NCI-H2107 (cell line): Measurements from ENCODE around the gene ATP5F1E.

ENCODE experiments used
- DNase-seq: peaks from one replicate; lab custom pipeline; 2025; lab: John Stamatoyannopoulos, UW

ATP5F1E gene

GRCh38 chr20:59005523-59006166, 26.5 kb downstream of the ATP5F1E start:
- no peak for DNase-seq

- no peak for DNase-seq
Measured at GRCh38 chr20:59004763-59005522, 27.2 kb downstream of the ATP5F1E start.

GRCh38 chr20:59004493-59004762, 27.7 kb downstream of the ATP5F1E start:
- no peak for DNase-seq

- DNase-seq, result no peak
Measured at GRCh38 chr20:59003836-59004492, 28.2 kb downstream of the ATP5F1E start.

GRCh38 chr20:59002874-59003399, 29.2 kb downstream of the ATP5F1E start:
- no peak for DNase-seq

GRCh38 chr20:59002388-59002787, 29.7 kb downstream of the ATP5F1E start:
- no peak for DNase-seq

GRCh38 chr20:59001449-59002171, 30.5 kb downstream of the ATP5F1E start:
- DNase-seq, result no peak

- no peak for DNase-seq
Measured at GRCh38 chr20:59001068-59001448, 31.1 kb downstream of the ATP5F1E start.

GRCh38 chr20:59000326-59000725, 31.8 kb downstream of the ATP5F1E start:
- DNase-seq, result no peak

GRCh38 chr20:58998656-58999055, 33.5 kb downstream of the ATP5F1E start:
- DNase-seq, result no peak

- DNase-seq, result no peak
Measured at GRCh38 chr20:58997141-58997770, 34.9 kb downstream of the ATP5F1E start.

GRCh38 chr20:58996226-58996611, 35.9 kb downstream of the ATP5F1E start:
- no peak for DNase-seq

GRCh38 chr20:58995461-58996225, 36.5 kb downstream of the ATP5F1E start:
- no peak for DNase-seq

- no peak for DNase-seq
Measured at GRCh38 chr20:58994390-58995159, 37.6 kb downstream of the ATP5F1E start.

- no peak for DNase-seq
Measured at GRCh38 chr20:58993332-58994248, 38.5 kb downstream of the ATP5F1E start.

GRCh38 chr20:58992911-58993310, 39.2 kb downstream of the ATP5F1E start:
- DNase-seq, result no peak

- DNase-seq, result no peak
Measured at GRCh38 chr20:58991715-58992114, 40.4 kb downstream of the ATP5F1E start.

GRCh38 chr20:58990651-58991445, 41.3 kb downstream of the ATP5F1E start:
- no peak for DNase-seq

- DNase-seq, result no peak
Measured at GRCh38 chr20:58989196-58989595, 42.9 kb downstream of the ATP5F1E start.
